KMS-11 (cell line): Measurements from ENCODE around the gene PRDM16.

Experiments
- H2AFZ ChIP-seq: fragments of 200-600 bp; sonication (generic); 2 replicates; pipeline ENCODE4 v1.6.1; 2016; ENCODE audit warnings: antibody characterized with exemption, mixed run types, low read depth
- H3K27ac ChIP-seq: fragments of 200-600 bp; sonication (generic); 2 replicates; pipeline ENCODE4 v1.6.1; 2016; ENCODE audit warnings: mild to moderate bottlenecking, mixed run types
- H3K27me3 ChIP-seq: fragments of 200-600 bp; sonication (generic); 2 replicates; pipeline ENCODE4 v1.6.1; 2017; ENCODE audit warnings: mild to moderate bottlenecking, low read depth, mixed run types, moderate library complexity; ENCODE audit not compliant: insufficient read depth
- H3K36me3 ChIP-seq: fragments of 200-600 bp; sonication (generic); 2 replicates; pipeline ENCODE4 v1.6.1; 2017; ENCODE audit warnings: mild to moderate bottlenecking, mixed run types; ENCODE audit not compliant: insufficient read depth
- H3K4me1 ChIP-seq: fragments of 200-600 bp; sonication (generic); 2 replicates; pipeline ENCODE4 v1.6.1; 2016; ENCODE audit warnings: mild to moderate bottlenecking, low read depth, mixed run types; ENCODE audit not compliant: poor library complexity, severe bottlenecking
- H3K4me2 ChIP-seq: fragments of 200-600 bp; sonication (generic); 2 replicates; pipeline ENCODE4 v1.7.0; 2016; ENCODE audit warnings: mild to moderate bottlenecking, mixed run types
- H3K4me3 ChIP-seq: fragments of 200-600 bp; sonication (generic); IDR thresholded peaks from 2 replicates; pipeline ENCODE4 v1.6.1; 2017; ENCODE audit warnings: low read depth, low read length, mixed read lengths; ENCODE audit not compliant: insufficient read depth
- H3K79me2 ChIP-seq: fragments of 200-600 bp; sonication (generic); 2 replicates; pipeline ENCODE4 v1.6.1; 2016; ENCODE audit warnings: low read depth, mixed run types; ENCODE audit not compliant: insufficient read depth
- H3K9ac ChIP-seq: fragments of 200-600 bp; sonication (generic); 2 replicates; pipeline ENCODE4 v1.6.1; 2016; ENCODE audit warnings: mild to moderate bottlenecking, mixed run types
- H4K20me1 ChIP-seq: fragments of 200-600 bp; sonication (generic); 2 replicates; pipeline ENCODE4 v1.6.1; 2016; ENCODE audit warnings: mild to moderate bottlenecking, mixed run types; ENCODE audit not compliant: insufficient read depth
- CTCF ChIP-seq: fragments of 200-600 bp; sonication (generic); conservative IDR thresholded peaks from 2 replicates; pipeline ENCODE4 v1.6.1; 2017; ENCODE audit warnings: low read depth, mild to moderate bottlenecking, antibody characterized with exemption, low read length, moderate library complexity, mixed read lengths

The PRDM16 gene

GRCh38 chr1:3215198-3216014 lies 146.4 kb downstream of the PRDM16 start:
- Histone ChIP-seq H4K20me1 (no peaks in the 10 kb centered on the region), H3K9ac (no peak overlapping the region), H3K36me3 (no peaks in the 10 kb centered on the region), H3K4me2 (no peak overlapping the region), H3K79me2 (no peaks in the 10 kb centered on the region), H3K4me3 (no peak overlapping the region), H3K27me3 (peaks cover 93% of the 10 kb centered on the region), H3K27ac (no peak overlapping the region), H2AFZ (no peak overlapping the region), H3K4me1 (no peaks in the 10 kb centered on the region)
- no peak for TF ChIP-seq CTCF

GRCh38 chr1:3216015-3216391 lies 147.0 kb downstream of the PRDM16 start:
- H3K4me3 ChIP-seq: no peak overlapping the region
- no peak overlapping the region for H3K27ac ChIP-seq
- H2AFZ ChIP-seq: no peak overlapping the region
- H3K27me3 ChIP-seq: peaks cover 93% of the 10 kb centered on the region
- H4K20me1 ChIP-seq: no peaks in the 10 kb centered on the region
- TF ChIP-seq CTCF: no peak
- H3K79me2 ChIP-seq: no peaks in the 10 kb centered on the region
- H3K9ac ChIP-seq: no peak overlapping the region
- H3K4me1 ChIP-seq: no peaks in the 10 kb centered on the region
- no peaks in the 10 kb centered on the region for H3K36me3 ChIP-seq
- H3K4me2 ChIP-seq: no peak overlapping the region

- no peak overlapping the region for H3K4me3 ChIP-seq
- no peak overlapping the region for H3K27ac ChIP-seq
- no peak overlapping the region for H2AFZ ChIP-seq
- no peaks in the 10 kb centered on the region for H4K20me1 ChIP-seq
- H3K79me2 ChIP-seq: no peaks in the 10 kb centered on the region
- H3K27me3 ChIP-seq: peaks cover 86% of the 10 kb centered on the region
- no peak overlapping the region for H3K4me2 ChIP-seq
- H3K36me3 ChIP-seq: no peaks in the 10 kb centered on the region
- TF ChIP-seq CTCF: no peak
- no peak overlapping the region for H3K9ac ChIP-seq
- H3K4me1 ChIP-seq: no peaks in the 10 kb centered on the region
Measured at GRCh38 chr1:3217181-3217641, 148.2 kb downstream of the PRDM16 start.

- H3K4me1 ChIP-seq: no peaks in the 10 kb centered on the region
- H3K36me3 ChIP-seq: no peaks in the 10 kb centered on the region
- H4K20me1 ChIP-seq: no peaks in the 10 kb centered on the region
- H3K27me3 ChIP-seq: peaks cover 91% of the 10 kb centered on the region
- no peak overlapping the region for H3K9ac ChIP-seq
- no peak overlapping the region for H3K4me2 ChIP-seq
- no peak overlapping the region for H2AFZ ChIP-seq
- TF ChIP-seq CTCF: no peak
- no peaks in the 10 kb centered on the region for H3K79me2 ChIP-seq
- H3K4me3 ChIP-seq: no peak overlapping the region
- H3K27ac ChIP-seq: no peak overlapping the region
Measured at GRCh38 chr1:3217979-3218679, 149.1 kb downstream of the PRDM16 start.
